H54 (cell line): Measurements from ENCODE around the gene MAPT.

Experiments
- DNase-seq: peaks from one replicate; pipeline ENCODE4 v3.0.0; 2011; ENCODE audit warnings: low spot score, mixed read lengths; ENCODE audit not compliant: insufficient read length
- FAIRE-seq: peaks from 3 replicates; lab custom pipeline; 2011; peaks lifted over from hg19 to GRCh38; lab: Jason Lieb, UNC
- POLR2A ChIP-seq: IDR thresholded peaks from 2 replicates; pipeline ENCODE4 v1.6.1; 2011; ENCODE audit warnings: low read depth, mild to moderate bottlenecking, low read length

Gene MAPT

GRCh38 chr17:46042925-46043324 is 148.6 kb downstream of the MAPT start:
- DNase-seq (no peak), FAIRE-seq (no peak)
- no peak for TF ChIP-seq POLR2A

GRCh38 chr17:46043606-46044005 is 149.3 kb downstream of the MAPT start:
- no peak for TF ChIP-seq POLR2A
- FAIRE-seq (no peak), DNase-seq (no peak)

- no peak for TF ChIP-seq POLR2A
- FAIRE-seq: peak; percentile 93
- peak; percentile 64 for DNase-seq
These were observed 150.1 kb downstream of the MAPT start for GRCh38 chr17:46044286-46044928.

- no peak for TF ChIP-seq POLR2A
- FAIRE-seq (no peak), DNase-seq (no peak)
These were observed 150.6 kb downstream of the MAPT start for GRCh38 chr17:46044989-46045388.

- TF ChIP-seq POLR2A: no peak
- no peak for FAIRE-seq
- no peak for DNase-seq
These were observed 151.3 kb downstream of the MAPT start for GRCh38 chr17:46045639-46046038.

- no peak for DNase-seq
- FAIRE-seq: no peak
- no peak for TF ChIP-seq POLR2A
These were observed 152.6 kb downstream of the MAPT start for GRCh38 chr17:46046957-46047356.

- DNase-seq (no peak), FAIRE-seq (no peak)
- TF ChIP-seq POLR2A: no peak
These were observed 153.0 kb downstream of the MAPT start for GRCh38 chr17:46047398-46047797.

- no peak for DNase-seq
- FAIRE-seq: no peak
- no peak for TF ChIP-seq POLR2A
These were observed 153.5 kb downstream of the MAPT start for GRCh38 chr17:46047856-46048255.

GRCh38 chr17:46049656-46050055 is 155.3 kb downstream of the MAPT start:
- no peak for FAIRE-seq
- DNase-seq: no peak
- no peak for TF ChIP-seq POLR2A

GRCh38 chr17:46053911-46054534 is 159.7 kb downstream of the MAPT start:
- no peak for DNase-seq
- FAIRE-seq: no peak
- TF ChIP-seq POLR2A: no peak

- TF ChIP-seq POLR2A: no peak
- peak; percentile 43 for FAIRE-seq
- no peak for DNase-seq
These were observed 162.5 kb downstream of the MAPT start for GRCh38 chr17:46056800-46057304.

GRCh38 chr17:46057366-46057765 is 163.0 kb downstream of the MAPT start:
- DNase-seq (no peak), FAIRE-seq (no peak)
- no peak for TF ChIP-seq POLR2A

GRCh38 chr17:46059486-46059885 is 165.1 kb downstream of the MAPT start:
- DNase-seq (no peak), FAIRE-seq (no peak)

GRCh38 chr17:46060461-46060860 is 166.1 kb downstream of the MAPT start:
- no peak for TF ChIP-seq POLR2A
- DNase-seq: no peak
- FAIRE-seq: no peak

More at GRCh38 chr17:46059486-46059885, 165.1 kb downstream of the MAPT start:
- no peak for TF ChIP-seq POLR2A

- no peak for FAIRE-seq
- no peak for TF ChIP-seq POLR2A
- DNase-seq: no peak
These were observed 167.1 kb downstream of the MAPT start for GRCh38 chr17:46061435-46061834.
